NCI-H2227 (cell line): ENCODE data around the gene AUP1.

Source experiments
- DNase-seq: peaks from one replicate; lab custom pipeline; 2025; ENCODE audit not compliant: unreplicated experiment; lab: John Stamatoyannopoulos, UW

The AUP1 gene

DNA sequence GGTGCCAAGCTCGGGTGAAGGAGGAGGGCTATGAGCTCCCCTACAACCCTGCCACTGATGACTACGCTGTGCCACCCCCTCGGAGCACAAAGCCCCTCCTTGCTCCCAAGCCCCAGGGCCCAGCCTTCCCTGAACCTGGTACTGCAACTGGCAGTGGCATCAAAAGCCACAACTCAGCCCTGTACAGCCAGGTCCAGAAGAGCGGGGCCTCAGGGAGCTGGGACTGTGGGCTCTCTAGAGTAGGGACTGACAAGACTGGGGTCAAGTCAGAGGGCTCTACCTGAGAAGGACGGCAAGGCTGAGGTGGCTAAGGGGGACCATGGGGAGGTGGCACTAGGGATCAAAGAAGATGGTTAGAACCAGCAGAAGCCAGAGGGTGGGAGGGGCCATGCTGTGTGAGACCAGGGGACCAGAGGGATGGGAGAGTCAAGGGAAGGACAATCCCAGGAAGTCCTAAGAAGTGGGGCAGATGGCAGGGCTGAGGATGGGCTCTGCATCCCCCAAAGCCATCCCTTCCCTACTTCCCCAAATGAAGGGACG lies 27.4 kb upstream of the AUP1 start:
- DNase-seq: no peak

GRCh38 chr2:74556159-74556558 lies 26.7 kb upstream of the AUP1 start:
- DNase-seq: no peak

DNA sequence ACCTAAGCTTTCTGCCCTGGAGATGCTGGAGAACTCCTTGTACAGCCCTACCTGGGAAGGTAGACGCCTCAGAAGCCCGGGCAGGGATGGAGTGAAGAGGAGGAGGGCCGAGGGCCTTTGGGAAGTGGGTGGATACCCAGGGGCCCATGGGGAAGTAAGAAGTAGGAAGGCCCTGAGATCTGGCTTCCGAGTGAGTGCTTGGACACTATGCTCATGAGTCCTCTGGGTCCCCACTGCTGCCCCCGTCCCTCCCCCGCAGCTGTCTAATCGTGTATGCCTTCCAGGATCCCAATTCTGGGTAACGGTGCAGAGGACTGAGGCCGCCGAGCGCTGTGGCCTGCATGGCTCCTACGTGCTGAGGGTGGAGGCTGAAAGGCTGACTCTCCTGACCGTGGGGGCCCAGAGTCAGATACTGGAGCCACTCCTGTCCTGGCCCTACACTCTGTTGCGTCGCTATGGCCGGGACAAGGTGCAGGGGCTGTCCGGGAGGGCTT lies 26.2 kb upstream of the AUP1 start:
- no peak for DNase-seq

DNA sequence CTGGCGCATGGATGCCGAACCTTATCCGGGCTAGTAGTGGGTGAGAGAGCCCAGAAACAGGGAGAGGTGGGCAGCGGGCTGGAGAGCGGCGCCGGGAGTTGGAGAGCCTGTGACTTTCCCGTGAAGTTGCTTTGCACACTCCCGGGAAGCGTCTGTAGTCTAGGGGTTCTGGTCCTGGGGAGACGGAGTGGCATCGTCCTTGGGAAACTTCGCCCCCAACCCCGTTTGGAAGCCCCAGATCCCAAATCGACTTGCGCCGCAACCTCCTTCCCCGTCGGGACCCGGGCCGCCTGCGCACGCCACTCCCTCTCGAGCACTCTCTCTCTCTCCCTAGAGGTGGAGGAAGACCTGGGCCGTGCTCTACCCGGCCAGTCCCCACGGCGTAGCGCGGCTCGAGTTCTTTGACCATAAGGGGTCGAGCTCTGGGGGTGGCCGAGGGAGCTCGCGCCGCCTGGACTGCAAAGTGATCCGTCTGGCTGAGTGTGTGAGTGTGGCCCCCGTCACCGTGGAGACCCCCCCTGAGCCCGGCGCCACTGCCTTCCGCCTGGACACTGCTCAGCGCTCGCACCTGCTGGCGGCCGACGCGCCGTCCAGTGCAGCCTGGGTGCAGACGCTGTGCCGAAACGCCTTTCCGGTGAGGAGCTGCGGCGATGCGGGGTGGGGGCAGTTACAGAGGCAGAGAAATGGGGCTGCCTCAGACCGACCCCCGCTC lies 25.5 kb upstream of the AUP1 start:
- DNase-seq: peak; percentile 73

GRCh38 chr2:74553892-74554819 lies 24.6 kb upstream of the AUP1 start, which contains the start of the genes DOK1 and LOXL3:
DOK1 (plus strand) TSS chr2:74554720; CDS start chr2:74554755, 35 bp downstream.
LOXL3 (minus strand) TSS chr2:74553942; CDS start chr2:74552634, 1,308 bp downstream.
- DNase-seq: peak; percentile 91

DNA sequence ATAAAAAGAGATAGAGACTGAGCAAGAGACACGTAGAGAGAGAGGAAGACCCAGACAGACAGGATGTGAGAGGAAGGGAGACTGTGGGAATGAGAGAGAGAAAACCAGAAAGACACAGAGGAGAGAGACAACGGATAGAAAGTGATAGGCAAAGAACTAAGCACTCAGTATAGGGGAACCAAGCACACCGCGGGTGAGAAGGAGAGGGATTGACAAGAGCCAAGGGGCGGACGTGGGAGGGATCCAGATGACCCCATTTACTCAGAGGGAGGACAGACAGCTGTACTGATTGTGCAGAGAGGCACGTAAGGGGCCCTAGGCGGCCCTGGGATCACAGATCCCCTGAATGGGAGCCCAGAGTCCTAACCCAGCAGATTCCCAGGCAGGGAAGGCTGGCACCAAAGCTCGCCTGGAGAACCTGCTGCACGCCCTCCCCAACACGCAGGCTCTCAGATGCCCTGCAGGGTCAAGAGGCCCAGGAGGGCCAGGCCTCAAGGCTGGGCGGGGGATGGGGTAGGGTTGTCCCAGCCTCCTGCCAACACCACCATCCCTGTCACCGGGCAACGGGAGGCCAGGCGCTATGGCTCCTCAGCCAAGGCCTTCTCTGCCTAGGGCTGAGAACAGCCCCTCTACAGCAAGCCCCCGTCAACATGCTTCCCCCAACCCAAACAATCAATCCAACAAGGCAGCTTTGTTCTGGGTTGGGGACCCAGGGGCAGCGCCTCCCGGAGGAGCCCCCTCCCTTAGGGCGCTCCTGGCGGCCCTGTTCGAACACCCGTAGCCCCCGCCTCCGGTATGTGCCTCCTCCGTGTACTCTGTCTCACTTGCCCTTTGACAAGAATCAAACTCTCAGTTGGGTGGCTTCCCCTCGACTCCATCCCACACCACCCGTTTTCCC lies 23.7 kb upstream of the AUP1 start:
- peak; percentile 62 for DNase-seq

GRCh38 chr2:74551942-74552913 lies 22.7 kb upstream of the AUP1 start:
- DNase-seq: no peak

DNA sequence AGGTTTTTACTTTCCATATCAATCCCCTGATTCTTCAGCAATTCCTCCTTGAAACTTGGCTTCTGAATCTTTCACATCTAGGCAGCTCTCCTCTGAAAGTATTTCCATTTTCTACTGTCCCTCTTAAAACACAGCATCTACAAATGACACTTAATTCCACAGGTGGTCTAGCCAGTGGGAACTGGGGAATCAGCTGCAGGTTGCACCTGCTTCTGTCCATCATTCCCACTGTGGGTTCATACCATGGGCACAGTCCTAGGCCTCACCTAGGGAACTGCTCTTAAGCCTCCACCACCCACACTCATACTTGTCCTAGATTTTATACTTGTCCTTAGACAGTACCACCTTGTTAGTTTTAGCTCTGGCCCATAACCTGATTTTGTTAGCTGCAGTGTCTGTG lies 22.0 kb upstream of the AUP1 start:
- no peak for DNase-seq

- DNase-seq: no peak
Measured at GRCh38 chr2:74550231-74550630, 20.7 kb upstream of the AUP1 start.

GRCh38 chr2:74548900-74549826 lies 19.7 kb upstream of the AUP1 start:
- DNase-seq: peak; percentile 82

GRCh38 chr2:74548285-74548899 lies 18.9 kb upstream of the AUP1 start:
- peak; percentile 50 for DNase-seq

DNA sequence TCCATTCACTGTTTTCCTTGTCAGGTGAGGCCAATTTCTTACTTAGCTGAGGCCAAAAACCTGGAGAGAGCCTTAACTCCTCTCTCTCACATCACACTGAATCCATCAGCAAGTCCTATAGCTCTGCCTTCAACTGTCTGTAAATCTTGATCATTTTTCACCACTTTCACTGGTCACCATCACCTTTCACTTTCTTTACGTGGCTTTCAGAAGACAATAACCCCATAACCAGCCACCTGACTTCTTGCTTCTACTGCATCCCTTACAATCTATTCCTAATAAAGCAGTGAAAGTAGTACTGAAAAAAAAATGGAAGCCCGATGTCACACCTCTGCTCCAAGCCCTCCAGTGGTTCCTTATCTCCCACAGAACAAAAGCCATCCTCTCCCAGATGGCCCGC lies 16.5 kb upstream of the AUP1 start:
- no peak for DNase-seq

GRCh38 chr2:74544634-74545033 lies 15.1 kb upstream of the AUP1 start:
- DNase-seq: no peak

DNA sequence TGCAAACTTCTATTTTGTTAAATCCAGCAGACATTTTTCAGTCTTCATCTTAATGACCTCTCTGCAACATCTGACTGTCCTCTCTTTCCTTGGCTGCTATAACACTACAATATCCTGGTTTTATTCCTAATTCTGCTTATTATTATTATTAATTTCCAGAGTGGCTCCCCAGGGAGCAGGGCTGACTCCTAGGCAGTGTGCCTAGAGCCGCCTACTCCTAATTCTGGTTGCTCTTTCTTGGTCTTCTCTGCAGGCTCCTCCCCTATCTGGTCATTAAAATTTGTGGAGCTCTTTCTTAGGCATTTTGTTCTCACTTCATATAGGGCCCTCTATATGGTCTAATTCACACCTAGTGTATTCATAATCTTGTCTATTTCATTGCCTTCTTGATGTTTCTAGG lies 13.5 kb upstream of the AUP1 start:
- DNase-seq: no peak

- no peak for DNase-seq
Measured at GRCh38 chr2:74540291-74540690, 10.8 kb upstream of the AUP1 start.

DNA sequence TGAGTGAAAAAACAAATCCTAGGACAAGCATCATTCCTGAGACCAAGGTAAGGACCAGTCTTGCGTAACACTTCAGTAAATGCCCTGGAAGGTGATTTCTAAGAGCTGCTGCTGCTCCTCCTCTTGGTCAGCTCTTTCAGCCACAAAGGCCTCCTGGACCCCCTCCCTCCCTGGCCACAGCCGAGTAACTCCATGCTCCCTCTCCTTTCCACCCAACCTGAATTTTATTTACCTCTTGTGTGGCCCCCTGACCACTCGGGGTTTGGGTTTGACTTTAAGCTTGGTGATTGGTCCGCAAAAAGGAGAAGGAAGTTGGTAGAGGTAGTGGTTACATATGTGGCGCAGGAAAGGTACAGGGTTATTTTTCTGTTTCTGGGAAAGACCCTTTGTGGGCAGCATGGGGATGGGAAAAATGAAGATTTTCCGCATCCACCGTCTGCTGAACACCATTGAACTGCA lies 9.4 kb upstream of the AUP1 start:
- DNase-seq: no peak

GRCh38 chr2:74537140-74537539 lies 7.6 kb upstream of the AUP1 start:
- DNase-seq: no peak
